Activated naive CD4-positive, alpha-beta T cell treated with Interleukin-2 at 50 U/mL for 16 hours (primary cell): Measurements from ENCODE around the gene C6orf15.

Experiments used
- DNase-seq: peaks from one replicate; pipeline ENCODE4 v3.0.0-alpha.2; 2020

Gene C6orf15

GRCh38 chr6:31065556-31065955, 46.8 kb downstream of the C6orf15 start:
- DNase-seq: no peak

- DNase-seq: no peak
Observed at GRCh38 chr6:31063906-31064435, 48.4 kb downstream of the C6orf15 start.
